Motor neuron (in vitro differentiated cells): ENCODE measurements around the gene SEC11A. TPM values are rescaled to one million over a fixed set of nuclear protein-coding genes. Genes with fewer than 3 reads are reported as not detected.
A peak's percentile ranks its signal among the peaks of the same experiment; 100 is the strongest.
"Not testable (repeated sequence)": the region's sequence is repeated elsewhere in the genome, so short reads cannot be mapped to it uniquely, and the experiment has no call there.

Experiments
- ATAC-seq, 8 experiments: fragments of 200-7000 bp; cut with Tn5 transposase; replicated peaks in 6 of 8; 2 replicates each; pipeline ENCODE4 v1.8.0; 2021; ENCODE audit warnings: mild to moderate bottlenecking in 8 of 8, moderate library complexity in 8 of 8
- H3K27ac ChIP-seq, 2 donors: fragments of 250-450 bp; sonication (Bioruptor Pico); 2 replicates each; pipeline ENCODE4 v1.9.0; 2021; ENCODE audit warnings: antibody characterized with exemption in 2 of 2, mild to moderate bottlenecking in 2 of 2, moderate library complexity in 1 of 2
- H3K4me1 ChIP-seq, 2 donors: fragments of 250-450 bp; sonication (Bioruptor Pico); replicated peaks in 1 of 2; 2 replicates each; pipeline ENCODE4 v1.6.1; 2021; ENCODE audit warnings: antibody characterized with exemption in 2 of 2, mild to moderate bottlenecking in 2 of 2, moderate library complexity in 1 of 2
- H3K4me3 ChIP-seq, 5 donors: fragments of 250-450 bp; sonication (Bioruptor Pico); 2 replicates each; pipeline ENCODE4 v1.9.0; 2021; ENCODE audit warnings: antibody characterized with exemption in 5 of 5, mild to moderate bottlenecking in 5 of 5, moderate library complexity in 4 of 5
- WGBS, 10 experiments: fragments of 450-650 bp; shearing (Covaris generic); methylation state at CpG; one replicate each; pipeline ENCODE4 v1.0.0; 2022; 5-methylcytosine and 5-hydroxymethylcytosine counted together
- in situ Hi-C, 9 experiments: fragments of 400-800 bp; cut with MboI; loops; one replicate each; pipeline ENCODE4 v1.15.0; 2021; ENCODE audit warnings: low sequenced_read_pairs in 9 of 9, low pct_unique_long_range_greater_than_20kb in 2 of 9; ENCODE audit not compliant: unreplicated experiment in 9 of 9
- total RNA-seq, 8 experiments: library from RNA; unstranded; fragments of 300-600 nt; gene quantifications; 2 replicates each; pipeline versions ENCODE4 v1.2.3 to v1.2.4, GENCODE V29; 2022

The SEC11A gene
- total RNA-seq, 8 experiments from 2014 or later: 96.9 to 186 (median 133) TPM

GRCh38 chr15:84690342-84690741 lies 25.6 kb downstream of the SEC11A start:
- WGBS, 10 experiments: 95 to 100% (median 98%) methylated on average over 2 to 8 of the region's 8 CpGs; no CpG with 5 or more reads in 2 of the 10 experiments
- Histone ChIP-seq H3K4me3 (no peak overlapping the region), H3K27ac (no peak overlapping the region), H3K4me1 (no peaks in the 10 kb centered on the region)
- no peak for ATAC-seq
- in situ Hi-C loops: loop anchor here in 1 of 9 experiments (25.0 kb wide), 1 partner anchor 97 kb away; no protein-coding TSS in a partner anchor

- 60 to 100% (median 96%) methylated on average over 1 to 3 of the region's 4 CpGs; no CpG with 5 or more reads in 3 of the 10 experiments for WGBS, 10 experiments
- ATAC-seq: no peak
Measured at GRCh38 chr15:84689858-84690257, 26.1 kb downstream of the SEC11A start.

GRCh38 chr15:84686446-84686845 lies 29.5 kb downstream of the SEC11A start:
- not testable (repeated sequence) for ATAC-seq

More at GRCh38 chr15:84689858-84690257, 26.1 kb downstream of the SEC11A start:
- Histone ChIP-seq H3K4me3 (no peak overlapping the region), H3K4me1 (no peaks in the 10 kb centered on the region), H3K27ac (no peak overlapping the region)
- in situ Hi-C loops: loop anchor here in 1 of 9 experiments (25.0 kb wide), 1 partner anchor 97 kb away; no protein-coding TSS in a partner anchor

GRCh38 chr15:84685304-84685703 lies 30.6 kb downstream of the SEC11A start:
- no peak overlapping the region for H3K27ac ChIP-seq
- H3K4me3 ChIP-seq: no peak overlapping the region
- WGBS, 10 experiments: 13 to 100% (median 95%) methylated on average over 1 to 5 of the region's 5 CpGs; no CpG with 5 or more reads in 1 of the 10 experiments
- in situ Hi-C loops: loop anchor here in 1 of 9 experiments (25.0 kb wide), 1 partner anchor 102 kb away; no protein-coding TSS in a partner anchor
- no peaks in the 10 kb centered on the region for H3K4me1 ChIP-seq
- ATAC-seq: peak in 3 of 8 experiments; percentile 99

More at GRCh38 chr15:84686446-84686845, 29.5 kb downstream of the SEC11A start:
- not testable (repeated sequence) for H3K4me1 ChIP-seq, H3K4me3 ChIP-seq, H3K27ac ChIP-seq
- in situ Hi-C loops: loop anchor here in 1 of 9 experiments (25.0 kb wide), 1 partner anchor 101 kb away; no protein-coding TSS in a partner anchor
- WGBS, 10 experiments: 89 to 100% (median 100%) methylated on average over 1 to 5 of the region's 7 CpGs; no CpG with 5 or more reads in 2 of the 10 experiments

GRCh38 chr15:84684092-84684491 lies 31.8 kb downstream of the SEC11A start:
- Histone ChIP-seq H3K4me3 (no peak overlapping the region), H3K4me1 (no peaks in the 10 kb centered on the region), H3K27ac (no peak overlapping the region)
- in situ Hi-C loops: loop anchor here in 1 of 9 experiments (25.0 kb wide), 1 partner anchor 103 kb away; no protein-coding TSS in a partner anchor
- 50 to 100% (median 100%) methylated on average over 1 of the region's 1 CpG; no CpG with 5 or more reads in 3 of the 10 experiments for WGBS, 10 experiments
- ATAC-seq: no peak

- no peak for ATAC-seq
- 86 to 100% (median 100%) methylated on average over 1 to 3 of the region's 3 CpGs; no CpG with 5 or more reads in 3 of the 10 experiments for WGBS, 10 experiments
- no peak overlapping the region for H3K4me3 ChIP-seq
- no peaks in the 10 kb centered on the region for H3K4me1 ChIP-seq
- in situ Hi-C loops: loop anchor here in 1 of 9 experiments (25.0 kb wide), 1 partner anchor 105 kb away; no protein-coding TSS in a partner anchor
- no peak overlapping the region for H3K27ac ChIP-seq
Measured at GRCh38 chr15:84681831-84682230, 34.1 kb downstream of the SEC11A start.

- in situ Hi-C loops: no loop called here
- H3K4me1 ChIP-seq: no peaks in the 10 kb centered on the region
- H3K27ac ChIP-seq: no peak overlapping the region
- peak in 1 of 8 experiments; percentile 59 for ATAC-seq
- no peak overlapping the region for H3K4me3 ChIP-seq
Measured at GRCh38 chr15:84671211-84671610, 44.7 kb downstream of the SEC11A start.

GRCh38 chr15:84669726-84670125 lies 46.2 kb downstream of the SEC11A start:
- peak in 2 of 8 experiments; percentile 40 to 56 for ATAC-seq
- Histone ChIP-seq H3K4me3 (no peak overlapping the region), H3K4me1 (no peaks in the 10 kb centered on the region), H3K27ac (no peak overlapping the region)
- 7 to 100% (median 92%) methylated on average over 2 to 8 of the region's 8 CpGs for WGBS, 10 experiments
- in situ Hi-C loops: no loop called here

GRCh38 chr15:84668221-84668982 lies 47.5 kb downstream of the SEC11A start:
- 67 to 100% (median 98%) methylated on average over 1 to 3 of the region's 3 CpGs for WGBS, 10 experiments
- Histone ChIP-seq H3K4me1 (no peaks in the 10 kb centered on the region), H3K27ac (no peak overlapping the region), H3K4me3 (no peak overlapping the region)
- ATAC-seq: peak in 1 of 8 experiments; percentile 14
- in situ Hi-C loops: no loop called here

GRCh38 chr15:84666373-84666772 lies 49.6 kb downstream of the SEC11A start:
- 80 to 100% (median 95%) methylated on average over 1 to 2 of the region's 2 CpGs; no CpG with 5 or more reads in 1 of the 10 experiments for WGBS, 10 experiments
- H3K4me3 ChIP-seq: no peak overlapping the region
- H3K27ac ChIP-seq: no peak overlapping the region
- no peak for ATAC-seq
- in situ Hi-C loops: no loop called here
- no peaks in the 10 kb centered on the region for H3K4me1 ChIP-seq

GRCh38 chr15:84661001-84661400 lies 54.9 kb downstream of the SEC11A start:
- WGBS, 10 experiments: 90 to 98% (median 97%) methylated on average over 6 to 10 of the region's 10 CpGs
- ATAC-seq: no peak
- H3K4me3 ChIP-seq: no peak overlapping the region
- H3K4me1 ChIP-seq: peaks cover 0 to 11% of the 10 kb centered on the region in 2 donors
- no peak overlapping the region for H3K27ac ChIP-seq
- in situ Hi-C loops: no loop called here

- in situ Hi-C loops: no loop called here
Measured at GRCh38 chr15:84659904-84660781, 55.8 kb downstream of the SEC11A start.

More at GRCh38 chr15:84659904-84660781, 55.8 kb downstream of the SEC11A start:
- Histone ChIP-seq H3K27ac (no peak overlapping the region), H3K4me1 (peaks cover 0 to 11% of the 10 kb centered on the region in 2 donors), H3K4me3 (no peak overlapping the region)
- ATAC-seq: no peak
- 0 to 100% (median 70%) methylated on average over 1 to 3 of the region's 4 CpGs; no CpG with 5 or more reads in 2 of the 10 experiments for WGBS, 10 experiments
